K562 (cell line): ENCODE results near the gene TINCR. TPM values are rescaled to one million over a fixed set of nuclear protein-coding genes. Genes with fewer than 3 reads are reported as not detected.

Source experiments
- DIDO1 ChIP-seq: fragments of 450-650 bp; IDR thresholded peaks from 2 replicates; pipeline ENCODE4 v1.6.1; 2016; ENCODE audit warnings: low read depth, missing biosample characterization, missing genetic modification characterization
- FOSL1 ChIP-seq: fragments of 200-800 bp; sonication (Bioruptor generic); conservative IDR thresholded peaks from 2 replicates; pipeline ENCODE4 v1.6.1; 2016; ENCODE audit warnings: missing genetic modification characterization, missing compliant biosample characterization
- FOXJ3 ChIP-seq: sonication (generic); formaldehyde crosslinking; IDR thresholded peaks from 2 replicates; pipeline ENCODE4 v1.4.0; 2020; ENCODE audit warnings: mild to moderate bottlenecking, missing genetic modification reagents
- GATA2 ChIP-seq: sonication (generic); formaldehyde crosslinking; IDR thresholded peaks from 2 replicates; pipeline ENCODE4 v1.4.0; 2020; ENCODE audit warnings: mild to moderate bottlenecking, missing genetic modification reagents
- HINFP ChIP-seq: fragments of 450-650 bp; conservative IDR thresholded peaks from 2 replicates; pipeline ENCODE4 v1.6.1; 2016; ENCODE audit warnings: missing genetic modification characterization, low read depth, mild to moderate bottlenecking, control low read depth, missing compliant biosample characterization
- KLF16 ChIP-seq: IDR thresholded peaks from 2 replicates; pipeline ENCODE4 v1.6.1; 2016; ENCODE audit warnings: antibody characterized with exemption
- MBD1 ChIP-seq: fragments of 250-450 bp; sonication (Bioruptor Pico); IDR thresholded peaks from 2 replicates; pipeline ENCODE4 v1.8.0; 2022; ENCODE audit warnings: inconsistent platforms
- MTA2 ChIP-seq: fragments of 450-650 bp; IDR thresholded peaks from 2 replicates; pipeline ENCODE4 v1.6.1; 2016; ENCODE audit warnings: low read depth
- MYC ChIP-seq, 2 experiments: fragments of 250-450 bp in 1 of 2; sonication (Bioruptor Pico) in 1 of 2; IDR thresholded peaks; 2 replicates each; pipeline versions ENCODE4 v1.5.1 to v1.6.1; 2012 to 2021; ENCODE audit warnings: low read depth in 2 of 2, borderline replicate concordance in 1 of 2, improper control_type of control experiment in 1 of 2, low read length in 1 of 2, mild to moderate bottlenecking in 1 of 2, moderate library complexity in 1 of 2
- PYGO2 ChIP-seq: fragments of 450-650 bp; IDR thresholded peaks from 2 replicates; pipeline ENCODE4 v1.6.1; 2016; ENCODE audit warnings: mild to moderate bottlenecking, missing genetic modification characterization, moderate library complexity, missing compliant biosample characterization
- SMC3 ChIP-seq: conservative IDR thresholded peaks from 2 replicates; pipeline ENCODE4 v1.6.1; 2011; ENCODE audit warnings: low read depth, low read length, improper control_type of control experiment; ENCODE audit not compliant: insufficient read depth
- SP2 ChIP-seq: IDR thresholded peaks from 2 replicates; pipeline ENCODE4 v1.6.1; 2011; ENCODE audit warnings: mild to moderate bottlenecking, low read depth, low read length, moderate library complexity; ENCODE audit not compliant: poor library complexity, severe bottlenecking; ENCODE audit errors: extremely low read depth
- TAL1 ChIP-seq: fragments of 450-650 bp; IDR thresholded peaks from 2 replicates; pipeline ENCODE4 v1.6.1; 2016; ENCODE audit warnings: mild to moderate bottlenecking
- TEAD1 ChIP-seq, 2 experiments: fragments of 450-650 bp in 1 of 2; sonication (generic) in 1 of 2; formaldehyde crosslinking; IDR thresholded peaks; 2 replicates each; pipeline versions ENCODE4 v1.4.0 to v1.8.0; 2020 to 2022; ENCODE audit warnings: mild to moderate bottlenecking in 2 of 2, missing genetic modification reagents in 1 of 2
- TFE3 ChIP-seq: fragments of 450-650 bp; formaldehyde crosslinking; IDR thresholded peaks from 2 replicates; pipeline ENCODE4 v1.4.0; 2020; ENCODE audit warnings: mild to moderate bottlenecking, mixed read lengths
- THAP12 ChIP-seq: fragments of 250-450 bp; sonication (Bioruptor Pico); IDR thresholded peaks from 2 replicates; pipeline ENCODE4 v1.9.0; 2021; ENCODE audit warnings: mild to moderate bottlenecking, inconsistent platforms
- ZBTB1 ChIP-seq: sonication (generic); formaldehyde crosslinking; IDR thresholded peaks from 2 replicates; pipeline ENCODE4 v1.8.1; 2023; ENCODE audit warnings: missing genetic modification reagents, low read depth, mild to moderate bottlenecking, borderline replicate concordance
- ZBTB8A ChIP-seq: fragments of 450-650 bp; IDR thresholded peaks from 2 replicates; pipeline ENCODE4 v1.6.1; 2018; ENCODE audit warnings: mild to moderate bottlenecking, moderate library complexity; ENCODE audit not compliant: partially characterized antibody
- ZKSCAN8 ChIP-seq: fragments of 200-800 bp; sonication (Bioruptor generic); IDR thresholded peaks from 2 replicates; pipeline ENCODE4 v1.6.1; 2016; ENCODE audit warnings: missing genetic modification characterization, missing compliant biosample characterization
- ZNF253 ChIP-seq: fragments of 250-450 bp; sonication (Bioruptor Pico); conservative IDR thresholded peaks from 2 replicates; pipeline ENCODE4 v1.6.1; 2021; ENCODE audit warnings: mild to moderate bottlenecking
- ZNF644 ChIP-seq: fragments of 200-800 bp; sonication (Bioruptor generic); IDR thresholded peaks from 2 replicates; pipeline ENCODE4 v1.6.1; 2016; ENCODE audit warnings: low read depth, missing genetic modification characterization, missing compliant biosample characterization
- polyA plus RNA-seq, 8 experiments: library from polyadenylated mRNA; depleted of rRNA in 4 of 8; stranded (reverse) in 5 of 8; unstranded in 3 of 8; fragments of >200 nt; fragmentation: Nextera tagmentation in 2 of 8; fragmentation: Illumina TruSeq in 1 of 8; extraction: Ambion mirVana in 2 of 8; extraction: Trizol in 1 of 8; gene quantifications; 2 replicates each; pipeline versions ENCODE4 v1.2.1 to v1.2.3, GENCODE V29; 2011 to 2014; ENCODE audit warnings: inconsistent platforms in 1 of 8, missing spikeins in 1 of 8
- total RNA-seq, 7 experiments: library from RNA; depleted of rRNA in 6 of 7; stranded (reverse); fragments of >200 nt in 6 of 7; fragmentation: Illumina TruSeq in 2 of 7; extraction: Trizol in 2 of 7; gene quantifications; 2 replicates each; pipeline versions ENCODE4 v1.2.1 to v1.2.3, GENCODE V29; 2011 to 2021; ENCODE audit warnings: low replicate concordance in 1 of 7

TINCR gene
- total and polyA plus RNA-seq, 9 of the 15 experiments (the other 6 are each of a cell fraction or from before 2014, with no cell fraction given), result 0.03 to 0.24 (median 0.09) TPM; not detected in 1

- TF ChIP-seq GATA2 (CRISPR knock-in tag), result no peak
- no peak for TF ChIP-seq ZNF644 (tag)
- no peak for TF ChIP-seq ZBTB8A
- no peak for TF ChIP-seq PYGO2 (tag)
- no peak for TF ChIP-seq ZNF253 (CRISPR knock-in tag)
- no peak for TF ChIP-seq FOXJ3
- no peak for TF ChIP-seq ZKSCAN8 (CRISPR knock-in tag)
- no peak for TF ChIP-seq FOSL1 (tag)
- TF ChIP-seq THAP12 (CRISPR knock-in tag), result no peak
- TF ChIP-seq MTA2, result no peak
- TF ChIP-seq TAL1, result no peak
- TF ChIP-seq TFE3 (CRISPR knock-in tag), result no peak
- no peak for TF ChIP-seq HINFP (tag)
- TF ChIP-seq TEAD1 (CRISPR knock-in tag; IDR thresholded peaks at IDR 0.05), result no peak
- no peak for TF ChIP-seq ZBTB1
- TF ChIP-seq MYC (IDR thresholded peaks at IDR 0.05; ENCODE audit: low read depth, low read length), result no peak
- no peak for TF ChIP-seq MYC (CRISPR knock-in tag; IDR thresholded peaks at IDR 0.05; ENCODE audit: borderline replicate concordance, low read depth)
- no peak for TF ChIP-seq MBD1 (CRISPR knock-in tag)
- TF ChIP-seq KLF16, result 0 out of 2 replicates have a peak, but pooled peaks have one; percentile 16
- TF ChIP-seq DIDO1, result no peak
- TF ChIP-seq SMC3, result peak; percentile 52
- no peak for TF ChIP-seq SP2
Observed at GRCh38 chr19:5547881-5548280, 19.9 kb downstream of the TINCR start (continued).
